GM12864 (cell line): Measurements from ENCODE around the gene NELL1.

Experiments
- DNase-seq: peaks from one replicate; pipeline ENCODE4 v3.0.0-alpha.2; 2011; ENCODE audit warnings: low read depth
- H3K4me3 ChIP-seq: 2 replicates; pipeline ENCODE4 v1.5.1; 2011; ENCODE audit warnings: mild to moderate bottlenecking, low read depth, low read length, control low read depth
- CTCF ChIP-seq: IDR thresholded peaks from 2 replicates; pipeline ENCODE4 v1.5.1; 2011; ENCODE audit warnings: low read depth, mild to moderate bottlenecking, moderate library complexity, low read length, control low read depth, inconsistent platforms; ENCODE audit errors: missing control alignments

NELL1 gene

GRCh38 chr11:20876738-20877137 is 207.4 kb downstream of the NELL1 start:
- no peak overlapping the region for H3K4me3 ChIP-seq
- no peak for DNase-seq
- no peak for TF ChIP-seq CTCF

GRCh38 chr11:20880094-20880493 is 210.7 kb downstream of the NELL1 start:
- no peak overlapping the region for H3K4me3 ChIP-seq
- no peak for DNase-seq
- TF ChIP-seq CTCF: no peak

- H3K4me3 ChIP-seq: no peak overlapping the region
- no peak for TF ChIP-seq CTCF
- DNase-seq: no peak
These were observed 212.1 kb downstream of the NELL1 start for GRCh38 chr11:20881328-20882079.

- DNase-seq: no peak
- no peak for TF ChIP-seq CTCF
- no peak overlapping the region for H3K4me3 ChIP-seq
These were observed 217.8 kb downstream of the NELL1 start for GRCh38 chr11:20887137-20887536.

- TF ChIP-seq CTCF: no peak
- no peak overlapping the region for H3K4me3 ChIP-seq
- DNase-seq: no peak
These were observed 224.9 kb downstream of the NELL1 start for GRCh38 chr11:20894296-20894695.

GRCh38 chr11:20909995-20910726 is 240.8 kb downstream of the NELL1 start:
- no peak for TF ChIP-seq CTCF

More at GRCh38 chr11:20909995-20910726, 240.8 kb downstream of the NELL1 start:
- no peak overlapping the region for H3K4me3 ChIP-seq
- no peak for DNase-seq
